HPDE6-E6E7 (cell line): ENCODE data around the gene CSNK1D.

Experiments used
- DNase-seq: peaks from one replicate; pipeline ENCODE4 v3.0.0; 2011; ENCODE audit warnings: missing footprints; ENCODE audit errors: extremely low spot score

The CSNK1D gene

GRCh38 chr17:82252511-82253178 lies 20.9 kb downstream of the CSNK1D start:
- no peak for DNase-seq

GRCh38 chr17:82250868-82251500 lies 22.5 kb downstream of the CSNK1D start:
- no peak for DNase-seq

GRCh38 chr17:82249896-82250581 lies 23.5 kb downstream of the CSNK1D start:
- DNase-seq, result no peak

- no peak for DNase-seq
Observed at GRCh38 chr17:82248815-82249674, 24.5 kb downstream of the CSNK1D start.

- no peak for DNase-seq
Observed at GRCh38 chr17:82247856-82248671, 25.4 kb downstream of the CSNK1D start.

- DNase-seq, result no peak
Observed at GRCh38 chr17:82247182-82247823, 26.2 kb downstream of the CSNK1D start.

- DNase-seq, result peak; percentile 92
Observed at GRCh38 chr17:82246365-82247181, 26.9 kb downstream of the CSNK1D start.

- no peak for DNase-seq
Observed at GRCh38 chr17:82246040-82246364, 27.5 kb downstream of the CSNK1D start.

- no peak for DNase-seq
Observed at GRCh38 chr17:82245134-82246039, 28.1 kb downstream of the CSNK1D start.

- DNase-seq, result no peak
Observed at GRCh38 chr17:82244413-82245133, 28.9 kb downstream of the CSNK1D start.

GRCh38 chr17:82243648-82244412 lies 29.7 kb downstream of the CSNK1D start:
- no peak for DNase-seq

- DNase-seq, result no peak
Observed at GRCh38 chr17:82242977-82243647, 30.4 kb downstream of the CSNK1D start.

- DNase-seq, result no peak
Observed at GRCh38 chr17:82242698-82242976, 30.9 kb downstream of the CSNK1D start.

- no peak for DNase-seq
Observed at GRCh38 chr17:82241926-82242697, 31.4 kb downstream of the CSNK1D start.

- DNase-seq, result no peak
Observed at GRCh38 chr17:82241183-82241925, 32.1 kb downstream of the CSNK1D start.
